NCI-H82 treated with DMSO at 0.1 percent for 48 hours (cell line): ENCODE measurements around the gene ZNF76.
"Not testable (repeated sequence)": the region's sequence is repeated elsewhere in the genome, so short reads cannot be mapped to it uniquely, and the experiment has no call there.

Experiments
- DNase-seq: peaks from one replicate; lab custom pipeline; 2025; ENCODE audit not compliant: unreplicated experiment; lab: John Stamatoyannopoulos, UW

Gene ZNF76

DNA sequence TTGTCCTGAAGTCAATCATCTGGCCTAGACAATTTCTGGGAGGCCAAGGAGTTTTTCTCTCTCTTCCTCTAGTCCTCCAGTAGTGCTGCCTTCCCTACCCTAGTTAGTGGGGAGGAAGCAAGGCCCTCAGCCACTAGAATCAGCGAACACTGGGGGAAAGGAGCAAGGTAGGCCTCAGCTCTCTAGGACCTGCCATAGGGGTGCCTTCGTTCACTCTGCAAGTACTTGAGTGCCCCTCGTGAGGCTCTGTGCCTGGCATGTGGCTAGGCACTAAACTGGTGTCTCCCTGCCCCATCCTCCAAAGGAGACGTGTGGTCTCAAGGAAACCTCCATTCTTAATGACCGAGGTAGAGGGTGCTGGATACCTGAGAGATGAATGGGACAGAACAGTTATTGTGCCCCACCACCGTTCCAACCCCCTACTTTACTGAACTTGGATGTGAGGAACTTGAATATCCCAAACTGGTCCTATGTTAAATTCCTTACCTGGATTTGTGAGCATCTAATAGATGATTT, 39.1 kb downstream of the ZNF76 start:
- no peak for DNase-seq

GRCh38 chr6:35299674-35300073, 40.1 kb downstream of the ZNF76 start:
- DNase-seq = no peak

GRCh38 chr6:35300848-35301247, 41.3 kb downstream of the ZNF76 start:
- DNase-seq = no peak

DNA sequence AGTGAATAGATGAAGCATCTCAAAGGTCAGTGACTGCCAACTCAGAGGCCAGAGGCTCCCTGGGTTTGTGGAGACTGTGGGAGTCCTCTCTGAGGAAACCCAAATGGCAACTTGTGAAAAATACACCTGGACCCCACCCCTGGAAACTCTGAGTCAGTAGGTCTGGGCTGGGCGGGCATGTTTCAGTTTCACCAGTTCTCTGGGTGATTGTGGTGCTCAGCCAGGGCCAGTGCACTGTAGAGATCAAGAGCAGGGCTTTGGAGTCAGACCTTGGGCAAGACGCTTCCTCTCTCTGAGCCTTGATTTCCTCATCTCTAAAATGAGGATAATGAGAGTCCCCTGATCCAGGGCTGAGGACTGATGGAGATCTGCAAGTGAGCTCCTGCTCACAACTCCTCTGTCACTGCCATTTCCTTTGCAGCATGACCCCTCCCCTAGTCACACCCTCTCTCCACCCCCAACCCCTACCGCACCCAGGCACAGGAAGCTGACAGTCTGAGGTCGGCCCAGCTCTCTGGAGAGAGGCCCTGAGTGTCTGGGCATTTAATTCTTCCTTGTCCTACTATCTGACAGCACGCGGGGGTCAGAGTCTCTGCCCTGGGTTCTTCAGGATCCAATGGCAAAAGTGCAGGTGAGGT, 43.2 kb downstream of the ZNF76 start:
- no peak for DNase-seq

DNA sequence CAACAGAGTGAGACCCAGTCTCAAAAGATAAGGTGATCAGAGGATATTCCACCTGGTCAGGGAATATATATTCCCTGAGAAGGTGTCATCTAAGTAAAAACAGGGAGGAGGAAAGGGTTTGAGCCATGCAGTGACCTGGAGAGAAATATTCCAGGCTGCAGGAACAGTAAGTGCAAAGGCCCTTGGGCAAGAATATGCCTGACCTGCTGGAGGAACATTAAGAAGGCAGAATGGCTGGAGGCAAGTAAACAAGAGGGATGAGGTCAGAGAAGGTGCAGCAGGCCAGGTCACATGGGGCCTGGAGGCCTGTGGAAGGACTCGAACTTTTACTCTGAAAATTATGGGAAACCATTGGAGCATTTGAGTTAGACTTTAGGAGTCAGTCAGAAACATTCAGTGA, 44.8 kb downstream of the ZNF76 start:
- no peak for DNase-seq

DNA sequence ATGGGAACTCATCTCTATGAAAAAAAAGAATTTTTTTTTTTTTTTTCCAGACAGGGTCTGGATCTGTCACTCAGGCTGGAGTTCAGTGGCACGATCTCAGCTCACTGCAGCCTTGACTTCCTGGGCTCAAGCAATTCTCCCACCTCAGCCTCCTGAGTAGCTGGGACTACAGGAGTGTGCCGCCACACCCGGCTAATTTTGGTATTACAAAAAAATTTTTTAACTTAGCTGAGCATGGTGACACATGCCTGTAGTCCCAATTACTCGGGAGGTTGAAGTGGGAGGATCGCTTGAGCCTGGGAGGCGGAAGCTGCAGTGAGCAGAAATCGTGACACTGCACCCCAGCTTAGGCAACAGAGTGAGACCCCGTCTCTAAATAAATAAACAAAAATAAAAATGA, 45.6 kb downstream of the ZNF76 start:
- DNase-seq = no peak

DNA sequence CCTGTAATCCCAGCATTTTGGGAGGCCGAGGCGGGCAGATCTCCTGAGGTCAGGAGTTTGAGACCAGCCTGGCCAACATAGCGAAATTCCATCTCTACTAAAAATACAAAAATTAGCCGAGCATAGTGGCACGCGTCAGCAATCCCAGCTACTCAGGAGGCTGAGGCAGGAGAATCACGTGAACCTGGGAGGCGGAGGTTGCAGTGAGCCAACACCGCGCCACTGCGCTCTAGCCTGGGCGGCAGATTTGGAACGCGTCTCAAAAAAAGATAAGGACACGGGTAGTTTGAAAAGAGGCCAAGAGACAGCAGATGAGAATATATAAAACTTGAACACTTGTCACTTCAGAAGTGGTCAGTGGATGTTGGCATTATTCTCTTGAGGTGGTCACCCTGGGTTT, 47.6 kb downstream of the ZNF76 start:
- DNase-seq = not testable (repeated sequence)

GRCh38 chr6:35308543-35308942, 49.0 kb downstream of the ZNF76 start:
- not testable (repeated sequence) for DNase-seq

DNA sequence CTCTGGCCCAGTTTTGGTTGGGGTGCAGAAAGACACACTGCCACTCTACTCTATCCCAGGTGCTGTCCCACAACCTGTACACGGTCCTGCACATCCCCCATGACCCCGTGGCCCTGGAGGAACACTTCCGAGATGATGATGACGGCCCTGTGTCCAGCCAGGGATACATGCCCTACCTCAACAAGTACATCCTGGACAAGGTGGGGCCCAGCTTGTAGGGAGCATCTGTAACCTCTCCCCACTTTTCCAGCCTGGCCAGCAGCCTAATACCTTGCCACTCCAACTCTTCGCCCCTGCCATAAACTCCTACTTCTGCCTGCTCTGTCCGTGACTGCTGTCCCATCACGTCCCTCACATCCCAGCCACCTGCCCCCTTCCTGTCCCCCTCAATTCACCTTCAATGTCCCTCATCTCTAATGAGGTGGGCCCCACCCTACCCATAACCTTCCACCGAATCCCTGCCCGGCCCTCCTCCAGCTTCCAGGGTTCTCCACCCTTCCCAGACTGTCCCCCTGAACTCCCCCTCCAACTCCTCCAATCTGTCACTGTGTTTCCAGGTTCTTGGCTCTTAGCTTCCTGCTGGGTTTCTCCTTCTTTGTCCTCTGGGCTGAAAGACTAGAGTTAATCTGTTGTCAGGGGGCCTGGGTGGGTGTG, 50.2 kb downstream of the ZNF76 start:
- no peak for DNase-seq

- no peak for DNase-seq
Measured at GRCh38 chr6:35310265-35310831, 50.8 kb downstream of the ZNF76 start.

GRCh38 chr6:35311390-35312075, 52.0 kb downstream of the ZNF76 start:
- DNase-seq = no peak

DNA sequence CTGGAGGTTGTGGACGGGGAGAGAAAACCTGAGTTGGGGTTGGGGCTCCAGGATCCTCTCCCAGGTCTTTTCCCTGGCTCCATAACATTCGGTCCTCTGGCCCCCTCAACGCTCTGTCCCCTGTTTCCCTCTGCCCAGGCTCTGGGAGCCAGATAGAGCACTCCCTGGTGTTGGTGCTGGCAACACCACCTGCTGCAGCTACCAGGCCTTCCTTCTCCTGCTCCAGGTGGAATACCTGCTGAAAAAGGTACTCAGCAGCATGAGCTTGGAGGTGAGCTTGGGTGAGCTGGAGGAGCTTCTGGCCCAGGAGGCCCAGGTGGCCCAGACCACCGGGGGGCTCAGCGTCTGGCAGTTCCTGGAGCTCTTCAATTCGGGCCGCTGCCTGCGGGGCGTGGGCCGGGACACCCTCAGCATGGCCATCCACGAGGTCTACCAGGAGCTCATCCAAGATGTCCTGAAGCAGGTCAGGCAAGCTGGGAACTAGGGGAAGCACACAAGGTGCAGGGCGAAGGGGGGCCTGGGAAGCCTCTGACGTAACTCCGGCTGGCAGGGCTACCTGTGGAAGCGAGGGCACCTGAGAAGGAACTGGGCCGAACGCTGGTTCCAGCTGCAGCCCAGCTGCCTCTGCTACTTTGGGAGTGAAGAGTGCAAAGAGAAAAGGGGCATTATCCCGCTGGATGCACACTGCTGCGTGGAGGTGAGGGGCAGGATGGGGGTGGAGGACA, 52.7 kb downstream of the ZNF76 start:
- no peak for DNase-seq

DNA sequence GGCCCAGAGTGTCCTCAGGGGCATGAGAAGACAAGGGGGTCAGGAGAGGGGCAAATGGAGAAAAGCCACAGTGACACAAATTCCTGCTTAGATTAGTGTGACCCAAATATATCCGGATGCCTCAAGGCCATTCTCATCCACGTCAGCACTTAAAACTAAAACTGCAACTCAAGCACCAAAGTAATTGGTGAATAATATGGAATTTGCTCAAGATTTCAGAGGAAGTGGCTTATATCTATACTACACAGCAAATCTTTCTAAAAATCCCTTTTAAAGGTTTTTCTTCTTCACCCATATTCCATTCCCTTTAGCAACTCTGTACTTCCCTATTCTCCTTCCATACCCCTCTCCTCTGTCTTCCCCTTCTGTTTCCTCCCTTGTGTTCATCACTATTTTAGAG, 53.3 kb downstream of the ZNF76 start:
- no peak for DNase-seq

GRCh38 chr6:35317483-35318195, 58.1 kb downstream of the ZNF76 start:
- no peak for DNase-seq

DNA sequence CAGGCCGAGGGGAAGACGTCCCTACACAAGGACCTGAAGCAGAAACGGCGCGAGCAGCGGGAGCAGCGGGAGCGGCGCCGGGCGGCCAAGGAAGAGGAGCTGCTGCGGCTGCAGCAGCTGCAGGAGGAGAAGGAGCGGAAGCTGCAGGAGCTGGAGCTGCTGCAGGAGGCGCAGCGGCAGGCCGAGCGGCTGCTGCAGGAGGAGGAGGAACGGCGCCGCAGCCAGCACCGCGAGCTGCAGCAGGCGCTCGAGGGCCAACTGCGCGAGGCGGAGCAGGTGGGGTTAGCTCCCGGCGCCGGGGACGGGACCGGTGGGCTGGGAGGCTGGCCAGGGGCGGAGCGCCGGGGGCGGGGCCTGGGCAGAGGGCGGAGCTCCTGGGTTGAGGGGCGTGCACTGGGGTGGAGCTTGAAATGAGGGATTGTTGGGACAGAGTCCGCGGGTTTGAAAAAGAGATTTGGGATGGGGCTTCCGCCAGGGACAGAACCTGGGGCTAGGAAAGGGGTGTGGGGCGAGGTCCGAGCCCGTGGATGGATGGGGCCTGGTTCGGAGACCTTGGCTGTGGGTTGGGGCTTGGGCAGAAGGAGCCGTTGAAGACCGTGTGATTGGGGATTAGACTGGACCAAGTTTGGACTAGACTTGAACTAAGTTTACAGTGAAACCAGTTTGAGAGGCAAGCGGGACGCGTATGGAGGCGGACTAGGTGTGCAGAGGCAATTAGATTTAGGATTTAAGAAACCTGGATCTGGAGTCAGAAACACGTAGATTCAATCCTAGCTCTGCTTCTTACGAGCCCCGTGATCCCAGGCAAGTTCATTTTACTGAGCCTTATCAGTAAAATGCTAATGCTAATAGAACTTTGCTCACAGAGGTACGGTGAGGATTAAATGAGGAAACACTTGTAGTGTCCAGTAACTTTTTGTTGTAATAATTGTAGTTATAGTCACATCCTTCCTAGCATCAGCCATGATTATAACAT, 58.9 kb downstream of the ZNF76 start:
- peak; percentile 70 for DNase-seq

DNA sequence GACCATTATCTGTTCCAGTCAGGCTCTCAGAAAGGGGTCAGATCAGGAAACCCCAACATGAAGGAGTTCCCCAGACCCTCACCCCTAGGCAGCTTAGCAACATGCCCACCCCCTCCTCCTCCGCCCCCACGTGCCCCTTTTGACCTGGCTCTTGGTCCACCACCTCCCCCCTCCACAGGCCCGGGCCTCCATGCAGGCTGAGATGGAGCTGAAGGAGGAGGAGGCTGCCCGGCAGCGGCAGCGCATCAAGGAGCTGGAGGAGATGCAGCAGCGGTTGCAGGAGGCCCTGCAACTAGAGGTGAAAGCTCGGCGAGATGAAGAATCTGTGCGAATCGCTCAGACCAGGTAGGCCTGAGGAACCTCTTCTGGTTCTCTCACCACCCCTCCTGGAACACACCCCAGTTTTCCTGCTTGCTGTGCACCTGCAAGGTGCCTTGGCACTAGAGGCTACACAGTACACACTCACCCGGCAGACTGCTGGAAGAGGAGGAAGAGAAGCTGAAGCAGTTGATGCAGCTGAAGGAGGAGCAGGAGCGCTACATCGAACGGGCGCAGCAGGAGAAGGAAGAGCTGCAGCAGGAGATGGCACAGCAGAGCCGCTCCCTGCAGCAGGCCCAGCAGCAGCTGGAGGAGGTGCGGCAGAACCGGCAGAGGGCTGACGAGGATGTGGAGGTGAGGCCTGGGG, 60.0 kb downstream of the ZNF76 start:
- no peak for DNase-seq

DNA sequence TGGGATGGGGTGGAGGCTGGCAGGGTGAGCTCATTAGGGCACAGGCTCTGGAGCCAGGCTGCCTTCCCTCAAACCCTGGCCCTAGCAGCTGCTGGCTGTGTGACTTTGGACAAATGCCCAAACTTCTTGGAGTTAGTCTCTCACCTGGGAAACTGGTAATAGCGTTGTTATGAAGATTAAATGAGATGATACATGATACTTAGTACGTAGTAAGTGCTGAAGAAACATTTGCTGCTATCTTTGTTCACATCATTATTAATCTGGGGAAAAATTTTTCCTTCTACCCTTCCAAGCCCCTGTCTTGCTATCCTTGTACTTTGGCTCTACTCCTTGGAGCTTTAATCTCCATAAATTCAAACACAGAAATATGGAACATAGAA, 60.5 kb downstream of the ZNF76 start:
- no peak for DNase-seq

- no peak for DNase-seq
Measured at GRCh38 chr6:35321091-35321490, 61.6 kb downstream of the ZNF76 start.
